K562 (cell line): Measurements from ENCODE around the gene LVRN. TPM values are rescaled to one million over a fixed set of nuclear protein-coding genes. Genes with fewer than 3 reads are reported as not detected.

Experiments used
- CCNT2 ChIP-seq: IDR thresholded peaks from 2 replicates; pipeline ENCODE4 v1.6.1; 2011; ENCODE audit warnings: borderline replicate concordance, low read depth, mild to moderate bottlenecking, moderate library complexity, mixed read lengths, low read length; ENCODE audit not compliant: insufficient read length; ENCODE audit errors: extremely low read depth
- DMBX1 ChIP-seq: fragments of 250-450 bp; sonication (Bioruptor Pico); IDR thresholded peaks from 2 replicates; pipeline ENCODE4 v1.8.0; 2022; ENCODE audit warnings: inconsistent platforms, mild to moderate bottlenecking, moderate library complexity, borderline replicate concordance
- ETV1 ChIP-seq: fragments of 450-650 bp; conservative IDR thresholded peaks from 2 replicates; pipeline ENCODE4 v1.6.1; 2016; ENCODE audit warnings: missing genetic modification characterization, control low read depth, low read depth, missing compliant biosample characterization
- POLR2H ChIP-seq: IDR thresholded peaks from 2 replicates; pipeline ENCODE4 v1.6.1; 2016; ENCODE audit warnings: missing genetic modification characterization, low read depth, mild to moderate bottlenecking, control low read depth, missing compliant biosample characterization, moderate library complexity
- SLC30A9 ChIP-seq: fragments of 250-450 bp; sonication (Bioruptor Pico); IDR thresholded peaks from 2 replicates; pipeline ENCODE4 v1.8.0; 2022; ENCODE audit warnings: mild to moderate bottlenecking, moderate library complexity
- SNRNP70 ChIP-seq: fragments of 200-400 bp; formaldehyde crosslinking; optimal IDR thresholded peaks from 2 replicates; pipeline ENCODE3; 2017; ENCODE audit warnings: low read depth, low read length
- TSHZ1 ChIP-seq: fragments of 250-450 bp; sonication (Bioruptor Pico); IDR thresholded peaks from 2 replicates; pipeline ENCODE4 v1.4.0; 2020; ENCODE audit warnings: mild to moderate bottlenecking, moderate library complexity
- UBTF ChIP-seq, 2 experiments: IDR thresholded peaks; 2 replicates each; pipeline ENCODE4 v1.6.1; 2012; ENCODE audit warnings: improper control_type of control experiment in 2 of 2, low read depth in 2 of 2, low read length in 2 of 2, borderline replicate concordance in 1 of 2
- ZNF165 ChIP-seq: fragments of 250-450 bp; sonication (Bioruptor Pico); IDR thresholded peaks from 2 replicates; pipeline ENCODE4 v1.4.0; 2020; ENCODE audit warnings: borderline replicate concordance
- polyA plus RNA-seq, 8 experiments: library from polyadenylated mRNA; depleted of rRNA in 4 of 8; stranded (reverse) in 5 of 8; unstranded in 3 of 8; fragments of >200 nt; fragmentation: Nextera tagmentation in 2 of 8; fragmentation: Illumina TruSeq in 1 of 8; extraction: Ambion mirVana in 2 of 8; extraction: Trizol in 1 of 8; gene quantifications; 2 replicates each; pipeline versions ENCODE4 v1.2.1 to v1.2.3, GENCODE V29; 2011 to 2014; ENCODE audit warnings: inconsistent platforms in 1 of 8, missing spikeins in 1 of 8
- total RNA-seq, 7 experiments: library from RNA; depleted of rRNA in 6 of 7; stranded (reverse); fragments of >200 nt in 6 of 7; fragmentation: Illumina TruSeq in 2 of 7; extraction: Trizol in 2 of 7; gene quantifications; 2 replicates each; pipeline versions ENCODE4 v1.2.1 to v1.2.3, GENCODE V29; 2011 to 2021; ENCODE audit warnings: low replicate concordance in 1 of 7
- TF ChIP-seq, protein P1 (sequence below): sonication (generic); formaldehyde crosslinking; IDR thresholded peaks from 2 replicates; pipeline ENCODE4 v1.8.1; 2023; ENCODE audit warnings: mild to moderate bottlenecking, missing genetic modification reagents
- TF ChIP-seq, protein P2 (sequence below): fragments of 250-450 bp; sonication (Bioruptor Pico); IDR thresholded peaks from 2 replicates; pipeline ENCODE4 v1.8.0; 2021; ENCODE audit warnings: mild to moderate bottlenecking, moderate library complexity
- TF ChIP-seq, protein P3 (sequence below), 2 experiments: fragments of 250-450 bp in 1 of 2; fragments of 450-650 bp in 1 of 2; sonication (Bioruptor Pico) in 1 of 2; IDR thresholded peaks; 2 replicates each; pipeline versions ENCODE4 v1.6.1 to v1.8.0; 2016 to 2021; ENCODE audit warnings: mild to moderate bottlenecking in 2 of 2, moderate library complexity in 2 of 2, missing compliant biosample characterization in 1 of 2, missing genetic modification characterization in 1 of 2
- TF ChIP-seq, protein P4 (sequence below): sonication (generic); formaldehyde crosslinking; IDR thresholded peaks from 2 replicates; pipeline ENCODE4 v1.8.1; 2022; ENCODE audit warnings: missing genetic modification reagents

Gene LVRN
- total and polyA plus RNA-seq, 9 of the 15 experiments (the other 6 are each of a cell fraction or from before 2014, with no cell fraction given), result 2.6 to 5.3 (median 4.1) TPM

GRCh38 chr5:115948091-115948534 lies 14.2 kb upstream of the LVRN start (continued):
- TF ChIP-seq, protein P1, sequence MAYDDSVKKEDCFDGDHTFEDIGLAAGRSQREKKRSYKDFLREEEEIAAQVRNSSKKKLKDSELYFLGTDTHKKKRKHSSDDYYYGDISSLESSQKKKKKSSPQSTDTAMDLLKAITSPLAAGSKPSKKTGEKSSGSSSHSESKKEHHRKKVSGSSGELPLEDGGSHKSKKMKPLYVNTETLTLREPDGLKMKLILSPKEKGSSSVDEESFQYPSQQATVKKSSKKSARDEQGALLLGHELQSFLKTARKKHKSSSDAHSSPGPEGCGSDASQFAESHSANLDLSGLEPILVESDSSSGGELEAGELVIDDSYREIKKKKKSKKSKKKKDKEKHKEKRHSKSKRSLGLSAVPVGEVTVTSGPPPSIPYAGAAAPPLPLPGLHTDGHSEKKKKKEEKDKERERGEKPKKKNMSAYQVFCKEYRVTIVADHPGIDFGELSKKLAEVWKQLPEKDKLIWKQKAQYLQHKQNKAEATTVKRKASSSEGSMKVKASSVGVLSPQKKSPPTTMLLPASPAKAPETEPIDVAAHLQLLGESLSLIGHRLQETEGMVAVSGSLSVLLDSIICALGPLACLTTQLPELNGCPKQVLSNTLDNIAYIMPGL (CRISPR knock-in tag), result no peak
- TF ChIP-seq SNRNP70 (no peak), ETV1 (tag) (no peak), CCNT2 (no peak), ZNF165 (CRISPR knock-in tag) (no peak), POLR2H (no peak), TSHZ1 (CRISPR knock-in tag) (no peak), UBTF (IDR thresholded peaks at IDR 0.05; ENCODE audit: borderline replicate concordance in 1 of 2, low read depth in 2 of 2, low read length in 2 of 2) (no peak), DMBX1 (CRISPR knock-in tag) (no peak), SLC30A9 (CRISPR knock-in tag) (no peak)
- TF ChIP-seq, protein P2, sequence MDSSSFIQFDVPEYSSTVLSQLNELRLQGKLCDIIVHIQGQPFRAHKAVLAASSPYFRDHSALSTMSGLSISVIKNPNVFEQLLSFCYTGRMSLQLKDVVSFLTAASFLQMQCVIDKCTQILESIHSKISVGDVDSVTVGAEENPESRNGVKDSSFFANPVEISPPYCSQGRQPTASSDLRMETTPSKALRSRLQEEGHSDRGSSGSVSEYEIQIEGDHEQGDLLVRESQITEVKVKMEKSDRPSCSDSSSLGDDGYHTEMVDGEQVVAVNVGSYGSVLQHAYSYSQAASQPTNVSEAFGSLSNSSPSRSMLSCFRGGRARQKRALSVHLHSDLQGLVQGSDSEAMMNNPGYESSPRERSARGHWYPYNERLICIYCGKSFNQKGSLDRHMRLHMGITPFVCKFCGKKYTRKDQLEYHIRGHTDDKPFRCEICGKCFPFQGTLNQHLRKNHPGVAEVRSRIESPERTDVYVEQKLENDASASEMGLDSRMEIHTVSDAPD (CRISPR knock-in tag), result no peak
- TF ChIP-seq, protein P3, sequence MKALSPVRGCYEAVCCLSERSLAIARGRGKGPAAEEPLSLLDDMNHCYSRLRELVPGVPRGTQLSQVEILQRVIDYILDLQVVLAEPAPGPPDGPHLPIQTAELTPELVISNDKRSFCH (CRISPR knock-in tag; IDR thresholded peaks at IDR 0.05), result no peak
- TF ChIP-seq, protein P3 (tag; IDR thresholded peaks at IDR 0.05), result no peak
- TF ChIP-seq, protein P4, sequence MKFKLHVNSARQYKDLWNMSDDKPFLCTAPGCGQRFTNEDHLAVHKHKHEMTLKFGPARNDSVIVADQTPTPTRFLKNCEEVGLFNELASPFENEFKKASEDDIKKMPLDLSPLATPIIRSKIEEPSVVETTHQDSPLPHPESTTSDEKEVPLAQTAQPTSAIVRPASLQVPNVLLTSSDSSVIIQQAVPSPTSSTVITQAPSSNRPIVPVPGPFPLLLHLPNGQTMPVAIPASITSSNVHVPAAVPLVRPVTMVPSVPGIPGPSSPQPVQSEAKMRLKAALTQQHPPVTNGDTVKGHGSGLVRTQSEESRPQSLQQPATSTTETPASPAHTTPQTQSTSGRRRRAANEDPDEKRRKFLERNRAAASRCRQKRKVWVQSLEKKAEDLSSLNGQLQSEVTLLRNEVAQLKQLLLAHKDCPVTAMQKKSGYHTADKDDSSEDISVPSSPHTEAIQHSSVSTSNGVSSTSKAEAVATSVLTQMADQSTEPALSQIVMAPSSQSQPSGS (CRISPR knock-in tag), result no peak
- TF ChIP-seq, all 486 proteins: peak for 0
